ENCODE results near the gene FAM174B. TPM values are rescaled to one million over a fixed set of nuclear protein-coding genes. Genes with fewer than 3 reads are reported as not detected.

The FAM174B gene
- total RNA-seq, 2 experiments from 2014 or later = 4.0 to 4.9 TPM

GRCh38 chr15:92675485-92675884 lies 19.9 kb upstream of the FAM174B start:
- Mint-ChIP-seq H3K27ac (no peak overlapping the region), H3K4me1 (no peaks in the 10 kb centered on the region), H3K36me3 (ENCODE audit: low read depth) (no peaks in the 10 kb centered on the region), H3K9me3 (ENCODE audit: low read depth) (no peaks in the 10 kb centered on the region), H3K27me3 (peaks cover 11% of the 10 kb centered on the region), H3K4me3 (no peak overlapping the region)
- ATAC-seq (no peak), DNase-seq (no peak)
- intact Hi-C loops (cut with DNase I, micrococcal nuclease) = no loop called here
- ChIA-PET CTCF (no interaction called here), POLR2A (no interaction called here)

DNA sequence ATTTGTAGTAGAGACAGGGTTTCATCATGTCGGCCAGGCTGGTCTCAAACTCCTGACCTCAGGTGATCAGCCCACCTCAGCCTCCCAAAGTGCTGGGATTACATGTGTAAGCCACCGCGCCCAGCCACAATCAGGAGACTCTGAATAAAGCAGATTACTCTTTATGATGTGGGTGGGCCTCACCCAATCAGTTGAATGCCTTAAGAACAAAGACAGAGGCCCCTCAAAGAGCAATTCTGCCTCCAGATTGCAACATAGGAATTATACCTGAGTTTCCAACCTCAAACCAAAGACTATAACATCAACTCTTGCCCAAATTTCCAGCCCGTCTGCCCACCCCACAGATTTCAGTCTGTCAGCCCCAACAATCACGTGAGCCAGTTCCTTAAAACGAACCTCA lies 18.8 kb upstream of the FAM174B start:
- no peak overlapping the region for H3K27ac Mint-ChIP-seq
- H3K36me3 Mint-ChIP-seq (ENCODE audit: low read depth) = no peaks in the 10 kb centered on the region
- peaks cover 10% of the 10 kb centered on the region for H3K27me3 Mint-ChIP-seq
- intact Hi-C loops (cut with DNase I, micrococcal nuclease) = no loop called here
- ChIA-PET POLR2A (no interaction called here), CTCF (no interaction called here)
- no peak for ATAC-seq
- DNase-seq = no peak
- H3K4me1 Mint-ChIP-seq = no peaks in the 10 kb centered on the region
- no peak overlapping the region for H3K4me3 Mint-ChIP-seq
- no peaks in the 10 kb centered on the region for H3K9me3 Mint-ChIP-seq (ENCODE audit: low read depth)

GRCh38 chr15:92672102-92672501 lies 16.5 kb upstream of the FAM174B start:
- CTCF ChIA-PET = interaction anchor here (0.5 to 0.9 kb wide), 4 partner anchors 8 to 1311 kb away, joined by 3 to 4 read pairs (median 3); no protein-coding TSS in a partner anchor
- ATAC-seq (no peak), DNase-seq (no peak)
- no peaks in the 10 kb centered on the region for H3K36me3 Mint-ChIP-seq (ENCODE audit: low read depth)
- POLR2A ChIA-PET = no interaction called here
- no peaks in the 10 kb centered on the region for H3K9me3 Mint-ChIP-seq (ENCODE audit: low read depth)
- no peak overlapping the region for H3K27ac Mint-ChIP-seq
- no peak overlapping the region for H3K4me3 Mint-ChIP-seq
- intact Hi-C loops (cut with DNase I, micrococcal nuclease) = no loop called here
- peaks cover 10% of the 10 kb centered on the region for H3K27me3 Mint-ChIP-seq
- H3K4me1 Mint-ChIP-seq = no peaks in the 10 kb centered on the region

GRCh38 chr15:92671406-92671805 lies 15.8 kb upstream of the FAM174B start:
- no peaks in the 10 kb centered on the region for H3K36me3 Mint-ChIP-seq (ENCODE audit: low read depth)
- no peaks in the 10 kb centered on the region for H3K4me1 Mint-ChIP-seq
- no peaks in the 10 kb centered on the region for H3K9me3 Mint-ChIP-seq (ENCODE audit: low read depth)
- no peak overlapping the region for H3K4me3 Mint-ChIP-seq
- DNase-seq = no peak
- peaks cover 10% of the 10 kb centered on the region for H3K27me3 Mint-ChIP-seq
- ChIA-PET CTCF (interaction anchor here (0.7 to 0.9 kb wide), 2 partner anchors 9 to 543 kb away, joined by 3 read pairs; no protein-coding TSS in a partner anchor), POLR2A (no interaction called here)
- intact Hi-C loops (cut with DNase I, micrococcal nuclease) = loop anchor here in 1 of 2 experiments (2.0 kb wide), 1 partner anchor 21 kb away; no protein-coding TSS in a partner anchor
- ATAC-seq = no peak
- no peak overlapping the region for H3K27ac Mint-ChIP-seq

GRCh38 chr15:92670621-92671020 lies 15.0 kb upstream of the FAM174B start:
- ChIA-PET CTCF (interaction anchor here (2.1 kb wide), 1 partner anchor 11 kb away, joined by 5 read pairs; no protein-coding TSS in a partner anchor), POLR2A (no interaction called here)
- Mint-ChIP-seq H3K27me3 (peaks cover 10% of the 10 kb centered on the region), H3K4me1 (peaks cover under 1% of the 10 kb centered on the region), H3K36me3 (ENCODE audit: low read depth) (no peaks in the 10 kb centered on the region), H3K27ac (no peak overlapping the region), H3K4me3 (no peak overlapping the region), H3K9me3 (ENCODE audit: low read depth) (no peaks in the 10 kb centered on the region)
- DNase-seq (no peak), ATAC-seq (no peak)
- intact Hi-C loops (cut with DNase I, micrococcal nuclease) = loop anchor here in 1 of 2 experiments (2.0 kb wide), 1 partner anchor 20 kb away; no protein-coding TSS in a partner anchor

- CTCF ChIA-PET = interaction anchor here (0.6 to 2.1 kb wide), 4 partner anchors 9 to 571 kb away, joined by 3 to 5 read pairs (median 3); no protein-coding TSS in a partner anchor
Measured at GRCh38 chr15:92669432-92669831, 13.9 kb upstream of the FAM174B start.

DNA sequence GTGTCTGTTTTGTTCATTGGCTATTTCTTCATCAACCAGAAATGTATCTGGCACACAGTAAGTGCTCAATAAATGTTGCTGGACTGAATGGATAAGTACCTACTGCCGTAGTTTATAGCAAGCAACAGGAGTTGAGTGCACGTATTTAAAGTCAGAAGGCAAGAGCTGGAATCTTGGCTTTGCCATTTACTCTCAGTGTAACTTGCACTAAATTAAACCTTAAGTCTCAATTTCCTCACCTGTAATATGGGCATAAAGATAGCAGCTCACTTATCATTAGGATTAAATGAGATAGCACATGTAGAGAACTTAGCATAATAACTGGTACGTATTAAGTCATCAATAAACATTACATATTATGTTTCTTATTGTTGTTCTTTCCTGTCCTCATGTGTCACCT lies 13.0 kb upstream of the FAM174B start:
- ChIA-PET CTCF (interaction anchor here (0.6 to 1.1 kb wide), 2 partner anchors 10 to 570 kb away, joined by 3 read pairs; no protein-coding TSS in a partner anchor), POLR2A (no interaction called here)
- Mint-ChIP-seq H3K9me3 (ENCODE audit: low read depth) (no peaks in the 10 kb centered on the region), H3K36me3 (ENCODE audit: low read depth) (no peaks in the 10 kb centered on the region), H3K27me3 (peaks cover 8% of the 10 kb centered on the region), H3K4me3 (no peak overlapping the region), H3K27ac (no peak overlapping the region), H3K4me1 (peaks cover 13% of the 10 kb centered on the region)
- ATAC-seq (no peak), DNase-seq (no peak)
- intact Hi-C loops (cut with DNase I, micrococcal nuclease) = no loop called here

More at GRCh38 chr15:92669432-92669831, 13.9 kb upstream of the FAM174B start:
- no peaks in the 10 kb centered on the region for H3K36me3 Mint-ChIP-seq (ENCODE audit: low read depth)
- no peaks in the 10 kb centered on the region for H3K9me3 Mint-ChIP-seq (ENCODE audit: low read depth)
- no peak overlapping the region for H3K4me3 Mint-ChIP-seq
- ATAC-seq = no peak
- H3K4me1 Mint-ChIP-seq = peaks cover 8% of the 10 kb centered on the region
- peaks cover 8% of the 10 kb centered on the region for H3K27me3 Mint-ChIP-seq
- intact Hi-C loops (cut with DNase I, micrococcal nuclease) = no loop called here
- POLR2A ChIA-PET = no interaction called here
- no peak overlapping the region for H3K27ac Mint-ChIP-seq
- no peak for DNase-seq

- Mint-ChIP-seq H3K4me1 (peaks cover 19% of the 10 kb centered on the region), H3K27ac (no peak overlapping the region), H3K4me3 (no peak overlapping the region), H3K27me3 (peaks cover 8% of the 10 kb centered on the region), H3K36me3 (ENCODE audit: low read depth) (no peaks in the 10 kb centered on the region), H3K9me3 (ENCODE audit: low read depth) (no peaks in the 10 kb centered on the region)
- intact Hi-C loops (cut with DNase I, micrococcal nuclease) = no loop called here
- no peak for ATAC-seq
- ChIA-PET POLR2A (no interaction called here), CTCF (no interaction called here)
- no peak for DNase-seq
Measured at GRCh38 chr15:92667970-92668485, 12.5 kb upstream of the FAM174B start.

DNA sequence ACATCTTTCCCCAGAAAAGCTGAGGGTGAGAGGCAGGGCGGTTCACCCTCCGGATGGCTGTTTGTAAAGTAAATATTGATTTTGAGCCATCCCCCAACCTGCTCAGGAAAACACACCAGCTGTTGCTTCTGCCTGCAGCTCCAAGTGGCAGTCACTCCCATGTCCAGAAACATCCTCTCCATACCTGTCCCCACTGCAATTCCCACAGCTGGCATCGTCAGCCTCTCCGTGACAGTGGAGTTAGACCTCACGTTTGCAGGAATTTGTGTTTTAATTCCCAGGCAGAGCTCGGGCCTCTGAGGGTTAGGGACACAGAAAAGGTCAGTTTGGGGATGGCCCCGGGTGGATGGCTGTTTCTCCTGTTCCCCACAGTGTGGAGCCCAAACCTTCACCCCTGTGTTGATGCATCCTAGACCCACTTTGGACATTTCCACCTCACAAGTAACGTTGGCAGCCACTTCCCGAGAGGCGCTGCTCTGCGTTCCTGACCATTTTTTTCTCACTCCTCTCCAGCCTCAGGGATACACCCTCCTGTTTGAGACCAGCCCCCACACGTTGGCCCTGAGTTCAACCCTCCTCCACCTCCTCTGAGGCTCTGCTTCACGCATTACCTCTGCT lies 11.8 kb upstream of the FAM174B start:
- ChIA-PET POLR2A (no interaction called here), CTCF (no interaction called here)

DNA sequence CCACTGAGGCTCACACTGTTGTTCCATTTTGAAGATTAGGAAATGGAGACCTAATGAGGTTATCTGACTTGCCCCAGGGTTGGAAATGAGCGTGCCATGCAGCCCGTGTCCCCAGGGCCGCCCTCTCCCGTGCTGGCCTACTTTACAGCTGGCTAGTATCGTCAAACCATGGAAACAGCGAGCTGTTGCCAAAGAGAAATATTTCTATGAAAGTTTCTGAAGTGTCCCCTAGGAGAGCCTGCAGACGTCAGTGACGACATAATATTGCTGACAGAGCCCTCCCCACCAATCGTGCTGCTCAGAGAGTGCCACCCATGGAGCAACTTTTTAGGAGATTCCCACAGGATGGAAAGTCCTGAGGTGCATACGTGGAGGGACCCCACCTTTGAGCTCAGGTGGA lies 11.2 kb upstream of the FAM174B start:
- no peak overlapping the region for H3K4me3 Mint-ChIP-seq
- no peak overlapping the region for H3K27ac Mint-ChIP-seq
- ChIA-PET CTCF (no interaction called here), POLR2A (no interaction called here)
- peaks cover 8% of the 10 kb centered on the region for H3K27me3 Mint-ChIP-seq
- DNase-seq = no peak
- no peak for ATAC-seq
- peaks cover 21% of the 10 kb centered on the region for H3K4me1 Mint-ChIP-seq
- no peaks in the 10 kb centered on the region for H3K9me3 Mint-ChIP-seq (ENCODE audit: low read depth)
- intact Hi-C loops (cut with DNase I, micrococcal nuclease) = no loop called here
- no peaks in the 10 kb centered on the region for H3K36me3 Mint-ChIP-seq (ENCODE audit: low read depth)

More for the DNA sequence above, 11.8 kb upstream of the FAM174B start:
- DNase-seq (no peak), ATAC-seq (no peak)
- H3K36me3 Mint-ChIP-seq (ENCODE audit: low read depth) = no peaks in the 10 kb centered on the region
- H3K27ac Mint-ChIP-seq = no peak overlapping the region
- intact Hi-C loops (cut with DNase I, micrococcal nuclease) = no loop called here
- H3K9me3 Mint-ChIP-seq (ENCODE audit: low read depth) = no peaks in the 10 kb centered on the region
- H3K27me3 Mint-ChIP-seq = peaks cover 8% of the 10 kb centered on the region
- H3K4me1 Mint-ChIP-seq = peaks cover 21% of the 10 kb centered on the region
- H3K4me3 Mint-ChIP-seq = no peak overlapping the region

DNA sequence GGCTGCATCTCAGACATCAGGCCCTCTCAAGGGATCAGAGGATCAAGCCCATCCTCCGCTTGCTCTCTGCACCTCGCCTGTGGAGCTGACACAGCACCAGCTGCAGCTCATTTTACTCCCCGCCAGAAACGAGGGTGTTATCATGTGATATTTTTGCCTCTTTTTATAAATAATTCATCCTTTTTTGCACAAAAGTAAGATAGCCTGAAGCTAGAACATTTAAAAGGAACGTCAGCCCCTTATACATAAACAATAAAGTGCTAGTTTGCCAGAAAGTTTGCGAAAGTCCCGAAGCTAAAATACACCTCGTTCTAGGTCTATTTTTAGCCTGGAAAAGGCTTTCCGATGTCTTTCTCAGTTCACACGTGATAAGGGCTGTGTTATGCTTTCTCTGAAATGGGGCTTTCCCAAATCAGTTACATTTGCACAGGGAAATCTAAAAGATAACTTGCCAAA lies 9.6 kb upstream of the FAM174B start:
- POLR2A ChIA-PET = no interaction called here
- H3K9me3 Mint-ChIP-seq (ENCODE audit: low read depth) = no peaks in the 10 kb centered on the region
- H3K36me3 Mint-ChIP-seq (ENCODE audit: low read depth) = no peaks in the 10 kb centered on the region

More for the DNA sequence above, 9.6 kb upstream of the FAM174B start:
- ATAC-seq (no peak), DNase-seq (no peak)
- Mint-ChIP-seq H3K27ac (no peak overlapping the region), H3K4me3 (no peak overlapping the region), H3K27me3 (peaks cover 6% of the 10 kb centered on the region), H3K4me1 (peaks cover 21% of the 10 kb centered on the region)
- intact Hi-C loops (cut with DNase I, micrococcal nuclease) = no loop called here
- CTCF ChIA-PET = interaction anchor here (0.7 to 0.8 kb wide), 2 partner anchors 7 to 50 kb away, joined by 4 read pairs; no protein-coding TSS in a partner anchor
